ENCODE results near the gene ZBTB7C. TPM values are rescaled to one million over a fixed set of nuclear protein-coding genes. Genes with fewer than 3 reads are reported as not detected.

ZBTB7C gene
- total RNA-seq, 1 donor from 2014 or later = not detected

GRCh38 chr18:47996091-47996541, 413.1 kb downstream of the ZBTB7C start:
- CTCF ChIA-PET = no interaction called here

GRCh38 chr18:47995654-47996053, 413.5 kb downstream of the ZBTB7C start:
- TF ChIP-seq, protein P1, sequence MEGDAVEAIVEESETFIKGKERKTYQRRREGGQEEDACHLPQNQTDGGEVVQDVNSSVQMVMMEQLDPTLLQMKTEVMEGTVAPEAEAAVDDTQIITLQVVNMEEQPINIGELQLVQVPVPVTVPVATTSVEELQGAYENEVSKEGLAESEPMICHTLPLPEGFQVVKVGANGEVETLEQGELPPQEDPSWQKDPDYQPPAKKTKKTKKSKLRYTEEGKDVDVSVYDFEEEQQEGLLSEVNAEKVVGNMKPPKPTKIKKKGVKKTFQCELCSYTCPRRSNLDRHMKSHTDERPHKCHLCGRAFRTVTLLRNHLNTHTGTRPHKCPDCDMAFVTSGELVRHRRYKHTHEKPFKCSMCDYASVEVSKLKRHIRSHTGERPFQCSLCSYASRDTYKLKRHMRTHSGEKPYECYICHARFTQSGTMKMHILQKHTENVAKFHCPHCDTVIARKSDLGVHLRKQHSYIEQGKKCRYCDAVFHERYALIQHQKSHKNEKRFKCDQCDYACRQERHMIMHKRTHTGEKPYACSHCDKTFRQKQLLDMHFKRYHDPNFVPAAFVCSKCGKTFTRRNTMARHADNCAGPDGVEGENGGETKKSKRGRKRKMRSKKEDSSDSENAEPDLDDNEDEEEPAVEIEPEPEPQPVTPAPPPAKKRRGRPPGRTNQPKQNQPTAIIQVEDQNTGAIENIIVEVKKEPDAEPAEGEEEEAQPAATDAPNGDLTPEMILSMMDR (IDR thresholded peaks at IDR 0.05) = no peak
- Mint-ChIP-seq H3K9me3 (peaks cover 10% of the 10 kb centered on the region), H3K36me3 (ENCODE audit: low read depth) (no peaks in the 10 kb centered on the region), H3K27ac (no peak overlapping the region), H3K4me3 (no peak overlapping the region), H3K4me1 (peaks cover 4% of the 10 kb centered on the region), H3K27me3 (peaks cover 32% of the 10 kb centered on the region)
- CTCF ChIA-PET = no interaction called here
- no peak for ATAC-seq (ENCODE audit: low read depth)
- POLR2A ChIA-PET = no interaction called here
- DNase-seq = no peak
- intact Hi-C loops (cut with micrococcal nuclease) = no loop called here

More at GRCh38 chr18:47996091-47996541, 413.1 kb downstream of the ZBTB7C start:
- Mint-ChIP-seq H3K4me1 (peaks cover under 1% of the 10 kb centered on the region), H3K27ac (no peak overlapping the region), H3K36me3 (ENCODE audit: low read depth) (no peaks in the 10 kb centered on the region), H3K9me3 (peaks cover 10% of the 10 kb centered on the region), H3K27me3 (peaks cover 28% of the 10 kb centered on the region), H3K4me3 (no peak overlapping the region)
- POLR2A ChIA-PET = no interaction called here
- ATAC-seq (ENCODE audit: low read depth) = no peak
- no peak for DNase-seq
- intact Hi-C loops (cut with micrococcal nuclease) = no loop called here
- TF ChIP-seq, protein P1 (IDR thresholded peaks at IDR 0.05) = no peak

DNA sequence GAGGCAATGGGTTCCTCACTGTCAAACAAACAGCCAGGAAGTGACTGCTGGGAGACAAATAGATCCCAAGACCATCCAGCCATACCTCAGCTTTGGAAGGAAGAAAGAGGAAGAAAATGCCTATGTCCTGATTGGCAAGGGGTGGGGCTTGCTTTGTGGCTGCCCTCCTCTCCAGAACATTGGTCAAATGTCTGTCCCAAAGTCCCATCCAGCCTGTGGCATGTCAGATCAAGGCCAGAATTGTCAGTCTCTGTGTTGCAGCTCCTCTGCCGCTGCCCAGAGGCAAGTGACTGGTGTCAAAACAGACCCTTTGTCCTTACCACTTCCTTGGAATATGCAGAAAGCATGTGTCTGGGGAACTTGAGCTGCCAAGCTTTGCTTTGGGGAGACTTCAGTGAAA, 415.8 kb downstream of the ZBTB7C start:
- no peak overlapping the region for H3K4me3 Mint-ChIP-seq
- intact Hi-C loops (cut with micrococcal nuclease) = no loop called here
- POLR2A ChIA-PET = no interaction called here
- CTCF ChIA-PET = no interaction called here
- no peak overlapping the region for H3K27ac Mint-ChIP-seq
- H3K27me3 Mint-ChIP-seq = peaks cover 35% of the 10 kb centered on the region
- no peak for ATAC-seq (ENCODE audit: low read depth)
- TF ChIP-seq, protein P1 (IDR thresholded peaks at IDR 0.05) = no peak
- H3K4me1 Mint-ChIP-seq = peaks cover 4% of the 10 kb centered on the region
- H3K9me3 Mint-ChIP-seq = peaks cover 10% of the 10 kb centered on the region
- DNase-seq = no peak
- no peaks in the 10 kb centered on the region for H3K36me3 Mint-ChIP-seq (ENCODE audit: low read depth)

- Mint-ChIP-seq H3K4me3 (no peak overlapping the region), H3K36me3 (ENCODE audit: low read depth) (no peaks in the 10 kb centered on the region), H3K27ac (no peak overlapping the region), H3K4me1 (peaks cover 4% of the 10 kb centered on the region), H3K9me3 (peaks cover 10% of the 10 kb centered on the region), H3K27me3 (peaks cover 37% of the 10 kb centered on the region)
- no peak for DNase-seq
- TF ChIP-seq, protein P1 (IDR thresholded peaks at IDR 0.05) = no peak
- intact Hi-C loops (cut with micrococcal nuclease) = no loop called here
- POLR2A ChIA-PET = no interaction called here
- ATAC-seq (ENCODE audit: low read depth) = no peak
- CTCF ChIA-PET = no interaction called here
Observed at GRCh38 chr18:47992976-47993375, 416.2 kb downstream of the ZBTB7C start.

DNA sequence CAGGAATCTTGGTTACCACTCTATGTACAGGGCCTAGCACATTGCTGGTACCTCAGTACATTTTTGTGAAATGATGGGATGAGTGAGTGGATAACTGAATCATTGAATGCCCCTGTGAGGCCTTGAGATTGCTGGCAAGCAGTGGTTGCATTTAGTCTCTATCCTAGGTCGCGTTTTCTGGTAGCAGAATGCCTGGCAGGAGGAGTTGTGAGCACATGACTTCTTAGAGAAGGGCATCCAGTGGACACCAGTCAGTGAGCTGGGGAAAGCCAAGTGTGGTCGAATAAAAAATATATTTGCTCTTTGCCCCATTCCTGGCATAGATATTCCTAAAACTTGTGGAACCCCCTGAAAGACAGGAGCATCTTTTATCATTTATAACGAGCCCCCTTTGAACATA, 416.9 kb downstream of the ZBTB7C start:
- Mint-ChIP-seq H3K4me1 (peaks cover 7% of the 10 kb centered on the region), H3K4me3 (no peak overlapping the region), H3K9me3 (peaks cover 5% of the 10 kb centered on the region), H3K27me3 (peaks cover 40% of the 10 kb centered on the region), H3K27ac (no peak overlapping the region), H3K36me3 (ENCODE audit: low read depth) (no peaks in the 10 kb centered on the region)
- no peak for DNase-seq
- no peak for ATAC-seq (ENCODE audit: low read depth)
- ChIA-PET CTCF (no interaction called here), POLR2A (no interaction called here)
- TF ChIP-seq, protein P1 (IDR thresholded peaks at IDR 0.05) = no peak
- intact Hi-C loops (cut with micrococcal nuclease) = no loop called here

Measured in activated B cell treated with CpG ODN at 0.5 μM for 24 hours (primary cell).